Activated T-cell treated with anti-CD3 and anti-CD28 coated beads for 1 hour (primary cell): Measurements from ENCODE around the gene CLEC2L.
"Not testable (repeated sequence)": the region's sequence is repeated elsewhere in the genome, so short reads cannot be mapped to it uniquely, and the experiment has no call there.

Experiments
- DNase-seq: peaks from one replicate; pipeline ENCODE4 v3.0.0-alpha.2; 2020; ENCODE audit warnings: low read depth

The CLEC2L gene

GRCh38 chr7:139523968-139524815, 707 bp downstream of the CLEC2L start:
- DNase-seq: no peak

- DNase-seq: no peak
Measured at GRCh38 chr7:139525239-139525638, 1.8 kb downstream of the CLEC2L start.

- no peak for DNase-seq
Measured at GRCh38 chr7:139525750-139526149, 2.3 kb downstream of the CLEC2L start.

GRCh38 chr7:139526578-139527544, 3.4 kb downstream of the CLEC2L start:
- DNase-seq: no peak

GRCh38 chr7:139531094-139531493, 7.6 kb downstream of the CLEC2L start:
- no peak for DNase-seq

GRCh38 chr7:139532636-139533155, 9.2 kb downstream of the CLEC2L start:
- DNase-seq: no peak

GRCh38 chr7:139534096-139534495, 10.6 kb downstream of the CLEC2L start:
- no peak for DNase-seq

- DNase-seq: no peak
Measured at GRCh38 chr7:139534966-139535651, 11.6 kb downstream of the CLEC2L start.

GRCh38 chr7:139536152-139536551, 12.7 kb downstream of the CLEC2L start:
- DNase-seq: no peak

GRCh38 chr7:139538881-139539635, 15.6 kb downstream of the CLEC2L start:
- no peak for DNase-seq

GRCh38 chr7:139540203-139540602, 16.7 kb downstream of the CLEC2L start:
- no peak for DNase-seq

GRCh38 chr7:139541600-139542307, 18.3 kb downstream of the CLEC2L start:
- DNase-seq: no peak

GRCh38 chr7:139542308-139543151, 19.0 kb downstream of the CLEC2L start:
- DNase-seq: no peak

GRCh38 chr7:139543801-139544603, 20.5 kb downstream of the CLEC2L start:
- DNase-seq: no peak

- no peak for DNase-seq
Measured at GRCh38 chr7:139544645-139545044, 21.2 kb downstream of the CLEC2L start.

GRCh38 chr7:139548302-139549028, 25.0 kb downstream of the CLEC2L start:
- DNase-seq: no peak

GRCh38 chr7:139553991-139554700, 30.7 kb downstream of the CLEC2L start:
- not testable (repeated sequence) for DNase-seq
